Posterior vena cava (tissue), 2 donors: ENCODE data around the gene DNASE1. TPM values are rescaled to one million over a fixed set of nuclear protein-coding genes. Genes with fewer than 3 reads are reported as not detected.

Experiments used
- DNase-seq: peaks from one replicate; pipeline ENCODE4 v3.0.0-alpha.2; 2020; ENCODE audit warnings: low spot score
- intact Hi-C, 2 donors: fragments of 100-400 bp; cut with DNase I; formaldehyde crosslinking; loops; one replicate each; pipeline versions ENCODE4 v1.14.1 to v1.14.2; 2022 to 2023
- total RNA-seq, 2 donors: library from RNA; stranded (reverse); fragmentation: NEBNext Ultra II Directional; extraction: Animal tissue kit (Norgen Biotek cat#: 25700); gene quantifications; one replicate each; pipeline ENCODE4 v1.2.1, GENCODE V29; 2021
- donor health status: DM: yes; HTN: yes; CAD: no.
- donor health status: DM: yes; HTN: yes; CAD: no.

The DNASE1 gene
- total RNA-seq, 2 donors from 2014 or later: 4.0 to 6.2 TPM

GRCh38 chr16:3656491-3657468, 2.3 kb downstream of the DNASE1 start:
- DNase-seq: peak; percentile 76
- intact Hi-C loops: no loop called here

DNA sequence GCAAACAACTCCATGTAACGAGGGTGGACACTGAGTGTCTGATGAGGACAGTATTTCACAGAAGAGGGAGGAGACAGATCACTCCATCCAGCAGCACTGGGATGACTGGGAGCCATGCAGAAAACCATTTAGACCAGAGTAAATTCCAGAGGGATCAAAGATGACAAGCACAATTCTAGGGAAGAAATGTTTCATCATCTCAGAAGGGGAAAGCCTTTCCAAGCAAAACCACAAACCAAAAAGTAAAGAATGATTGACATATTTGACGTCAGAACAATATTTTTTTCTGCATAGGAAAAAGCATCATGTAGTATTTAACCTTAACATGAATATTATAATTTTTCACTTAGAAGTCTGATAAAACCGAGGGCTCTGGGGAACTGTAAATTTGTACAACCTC, 4.8 kb downstream of the DNASE1 start:
- intact Hi-C loops: no loop called here
- DNase-seq: no peak

GRCh38 chr16:3661311-3661710, 6.8 kb downstream of the DNASE1 start:
- intact Hi-C loops: no loop called here
- peak; percentile 37 for DNase-seq

- intact Hi-C loops: no loop called here
- DNase-seq: peak; percentile 77
Measured at GRCh38 chr16:3661922-3662321, 7.4 kb downstream of the DNASE1 start.

- intact Hi-C loops: no loop called here
- DNase-seq: no peak
Measured at GRCh38 chr16:3662601-3663000, 8.1 kb downstream of the DNASE1 start.

DNA sequence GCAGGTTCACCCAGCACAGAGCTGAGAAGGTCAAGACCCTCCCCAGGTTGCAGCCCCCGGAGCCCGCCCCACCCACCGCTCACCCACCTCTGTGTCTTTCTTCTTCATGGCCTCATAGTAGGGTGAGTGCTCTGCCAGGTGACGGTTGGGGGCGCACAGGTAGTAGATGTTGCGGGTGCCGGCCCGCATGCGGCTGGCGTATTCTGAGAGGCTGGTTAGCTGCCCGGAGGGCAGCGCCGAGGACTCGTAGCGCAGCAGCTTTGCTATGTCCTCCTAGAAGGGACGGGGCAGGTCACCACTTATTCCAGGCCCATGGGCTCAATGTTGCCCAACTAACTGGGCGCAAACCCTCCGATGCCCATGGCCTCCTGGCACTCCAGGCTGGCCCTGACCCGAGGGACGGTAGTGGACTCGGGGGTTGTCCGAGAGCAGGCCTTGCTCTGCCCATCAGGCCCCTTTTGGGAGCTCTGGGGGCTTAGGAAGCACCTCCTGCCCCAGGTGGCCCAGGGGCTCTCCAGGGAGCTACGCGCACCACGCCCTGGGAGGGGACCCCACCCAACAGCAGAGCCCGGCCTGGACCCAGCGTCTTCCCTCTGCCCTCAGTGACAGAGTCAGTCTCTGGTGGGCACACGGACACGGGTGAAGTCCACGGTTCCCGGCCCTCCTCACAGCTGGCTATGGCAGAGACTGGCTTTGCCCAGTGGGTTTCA, 9.9 kb downstream of the DNASE1 start:
- no peak for DNase-seq

GRCh38 chr16:3665508-3665907, 11.0 kb downstream of the DNASE1 start:
- intact Hi-C loops: no loop called here
- no peak for DNase-seq

More for the DNA sequence above, 9.9 kb downstream of the DNASE1 start:
- intact Hi-C loops: no loop called here

- no peak for DNase-seq
- intact Hi-C loops: no loop called here
Measured at GRCh38 chr16:3668626-3669025, 14.1 kb downstream of the DNASE1 start.

GRCh38 chr16:3669082-3669481, 14.6 kb downstream of the DNASE1 start:
- intact Hi-C loops: no loop called here

GRCh38 chr16:3670711-3671110, 16.2 kb downstream of the DNASE1 start:
- intact Hi-C loops: no loop called here
- no peak for DNase-seq

More at GRCh38 chr16:3669082-3669481, 14.6 kb downstream of the DNASE1 start:
- DNase-seq: no peak

GRCh38 chr16:3671424-3671823, 16.9 kb downstream of the DNASE1 start:
- no peak for DNase-seq

GRCh38 chr16:3672571-3673041, 18.1 kb downstream of the DNASE1 start:
- intact Hi-C loops: no loop called here
- DNase-seq: no peak

More at GRCh38 chr16:3671424-3671823, 16.9 kb downstream of the DNASE1 start:
- intact Hi-C loops: no loop called here

- DNase-seq: no peak
- intact Hi-C loops: no loop called here
Measured at GRCh38 chr16:3673201-3673600, 18.7 kb downstream of the DNASE1 start.

GRCh38 chr16:3673676-3674377, 19.3 kb downstream of the DNASE1 start:
- no peak for DNase-seq
- intact Hi-C loops: no loop called here

DNA sequence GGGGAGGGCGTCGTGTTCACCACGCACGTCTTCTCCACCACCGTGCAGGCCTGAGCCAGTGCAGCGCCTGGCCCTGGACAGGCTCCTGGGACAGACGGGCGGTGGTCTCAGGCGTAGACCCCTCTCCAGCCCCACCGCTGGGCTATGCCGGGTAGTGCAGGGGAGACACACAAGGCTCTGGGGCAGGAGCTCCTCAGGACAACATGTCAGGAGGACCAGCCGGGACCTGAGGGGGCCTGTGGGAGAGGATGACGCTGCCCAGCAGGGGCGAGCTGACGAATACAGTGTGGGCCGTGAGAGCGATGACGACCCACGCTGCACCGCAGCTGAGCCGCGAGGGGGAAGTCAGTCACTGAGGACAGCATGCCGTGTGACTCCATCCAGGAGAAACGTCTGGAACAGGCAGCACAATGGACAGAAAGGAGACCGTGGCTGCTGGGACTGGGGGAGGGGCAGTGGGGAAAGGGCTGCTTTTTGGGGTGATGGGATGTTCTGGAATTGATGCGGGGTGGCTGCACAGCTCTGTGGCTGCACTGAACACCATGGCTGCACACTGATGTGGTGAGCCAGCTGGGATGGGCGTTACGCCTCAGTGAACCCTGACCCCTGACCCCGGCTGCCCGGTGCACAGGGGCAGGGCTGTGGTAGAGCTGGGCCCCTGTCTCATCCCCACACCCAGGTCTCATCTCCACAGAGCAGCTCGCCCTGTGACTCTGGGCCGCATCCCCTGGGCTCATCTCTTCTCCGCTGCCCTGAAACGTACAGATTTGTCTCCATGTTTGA, 20.2 kb downstream of the DNASE1 start:
- intact Hi-C loops: no loop called here
- DNase-seq: no peak

DNA sequence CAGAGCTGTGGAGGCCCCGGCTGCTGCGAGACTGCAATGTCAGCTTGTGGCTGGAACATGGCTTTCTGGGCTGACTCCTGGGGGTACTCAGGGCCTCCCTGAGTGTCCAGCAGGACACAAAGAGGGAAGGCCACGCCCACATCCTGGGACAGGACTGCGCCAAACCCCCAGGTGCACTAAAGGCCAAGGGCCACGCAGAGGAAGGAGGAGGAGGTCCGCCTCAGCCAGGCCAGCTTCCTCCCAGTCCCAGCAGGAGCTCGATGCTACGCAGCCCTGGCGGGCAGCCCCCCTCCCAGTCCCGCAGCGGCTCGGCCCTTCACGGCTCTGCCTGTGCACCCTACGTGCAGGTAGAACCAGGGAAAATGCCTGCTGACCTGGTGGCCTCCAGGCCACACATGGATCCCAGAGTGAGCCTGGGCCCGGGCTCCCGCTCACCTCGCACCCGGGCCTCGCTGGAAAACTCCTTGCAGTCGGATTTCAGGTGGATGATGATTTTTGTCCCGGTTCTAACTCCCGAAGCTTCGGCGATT, 21.2 kb downstream of the DNASE1 start:
- intact Hi-C loops: no loop called here
- DNase-seq: no peak

GRCh38 chr16:3677994-3678393, 23.5 kb downstream of the DNASE1 start:
- DNase-seq: no peak
- intact Hi-C loops: no loop called here

GRCh38 chr16:3681206-3681605, 26.7 kb downstream of the DNASE1 start:
- no peak for DNase-seq
- intact Hi-C loops: no loop called here

DNA sequence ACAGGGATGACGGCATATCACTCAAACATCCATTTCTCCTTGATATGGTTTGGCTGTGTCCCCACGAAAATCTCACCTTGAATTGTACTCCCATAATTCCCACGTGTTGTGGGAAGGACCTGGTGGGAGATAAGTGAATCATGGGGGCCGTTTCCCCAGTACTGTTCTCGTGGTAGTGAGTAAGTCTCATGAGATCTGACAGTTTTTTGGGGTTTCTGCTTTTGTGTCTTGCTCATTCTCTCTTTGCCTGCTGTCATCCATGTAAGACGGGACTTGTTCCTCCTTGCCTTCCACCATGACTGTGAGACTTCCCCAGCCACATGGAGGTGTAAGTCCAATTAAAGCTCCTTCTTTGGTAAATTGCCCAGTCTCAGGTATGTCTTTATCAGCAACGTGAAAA, 32.5 kb downstream of the DNASE1 start:
- intact Hi-C loops: no loop called here
- DNase-seq: no peak
